ENCODE data around the gene IQSEC1. TPM values are rescaled to one million over a fixed set of nuclear protein-coding genes. Genes with fewer than 3 reads are reported as not detected.

IQSEC1 gene
- total and polyA plus RNA-seq, 10 of the 15 experiments (the other 5 are each of a cell fraction or from before 2014, with no cell fraction given) = 0.92 to 55.2 (median 8.5) TPM

GRCh38 chr3:12939137-12939536 lies 134.1 kb downstream of the IQSEC1 start (continued):
- no peak for TF ChIP-seq HCFC1 (IDR thresholded peaks at IDR 0.05; ENCODE audit: low read length)

GRCh38 chr3:12938258-12938711 lies 134.9 kb downstream of the IQSEC1 start:
- DNase-seq (ENCODE audit: low read depth, low spot score) (no peak), ATAC-seq (no peak), FAIRE-seq (no peak)
- Histone ChIP-seq H3K4me3 (no peak overlapping the region), H3K9me3 (replicated peaks; ENCODE audit: control insufficient read depth, insufficient read depth, low read length) (no peaks in the 10 kb centered on the region), H3K4me2 (ENCODE audit: control insufficient read depth, insufficient read depth) (no peak overlapping the region), H3K79me2 (ENCODE audit: control insufficient read depth, insufficient read depth, low read length) (no peaks in the 10 kb centered on the region; the same call in none of the 2 replicates), H3K27ac (ENCODE audit: control insufficient read depth, insufficient read depth) (no peak overlapping the region), H3K27me3 (replicated peaks in 1 of 2; ENCODE audit: control insufficient read depth in 2 of 2, insufficient read depth in 2 of 2, low read length in 1 of 2) (no peaks in the 10 kb centered on the region), H3K9ac (ENCODE audit: control insufficient read depth, insufficient read depth, low read length) (no peak overlapping the region), H2AFZ (ENCODE audit: control insufficient read depth, low read depth, low read length) (no peak overlapping the region), H4K20me1 (ENCODE audit: control insufficient read depth, insufficient read depth) (no peaks in the 10 kb centered on the region), H3K4me1 (ENCODE audit: control insufficient read depth, insufficient read depth, low read length) (no peaks in the 10 kb centered on the region), H3K36me3 (ENCODE audit: control insufficient read depth in 2 of 2, insufficient read depth in 2 of 2, low read length in 1 of 2) (peaks cover 28 to 37% of the 10 kb centered on the region in 2 experiments)
- 91% methylated on average over 10 of the region's 10 CpGs for WGBS (ENCODE audit: insufficient coverage, insufficient replicate concordance, low lambda C conversion rate, missing lambda C conversion rate)
- CTCF ChIA-PET = no interaction called here
- POLR2A ChIA-PET = no interaction called here
- in situ Hi-C loops (cut with MboI) (no loop called here), intact Hi-C loops (cut with micrococcal nuclease; ENCODE audit: unreplicated experiment) (no loop called here)
- RAD21 ChIA-PET (ENCODE audit: unreplicated experiment) = no interaction called here
- BruUV-seq (replicated peaks) = no TSS peak
- SMC1A ChIA-PET (ENCODE audit: uncharacterized antibody, unreplicated experiment) = no interaction called here
- no peak for TF ChIP-seq ATF3 (IDR thresholded peaks at IDR 0.05; ENCODE audit: borderline replicate concordance, extremely low read depth, low read depth, low read length)
- TF ChIP-seq CEBPZ (IDR thresholded peaks at IDR 0.05; ENCODE audit: low read depth, low read length) = no peak
- TF ChIP-seq BHLHE40 (IDR thresholded peaks at IDR 0.05; ENCODE audit: borderline replicate concordance in 1 of 2, low read depth in 2 of 2, low read length in 1 of 2) = no peak
- no peak for TF ChIP-seq SMAD5 (IDR thresholded peaks at IDR 0.05; ENCODE audit: low read depth)
- TF ChIP-seq RELB (IDR thresholded peaks at IDR 0.05; ENCODE audit: low read depth) = no peak
- no peak for TF ChIP-seq USF1 (IDR thresholded peaks at IDR 0.05; ENCODE audit: borderline replicate concordance, extremely low read length, insufficient read depth, low read depth, low read length)
- no peak for TF ChIP-seq ATF7 (IDR thresholded peaks at IDR 0.05; ENCODE audit: low read depth)
- no peak for TF ChIP-seq NFXL1 (IDR thresholded peaks at IDR 0.05; ENCODE audit: borderline replicate concordance)
- no peak for TF ChIP-seq ZBTB4 (CRISPR knock-in tag; IDR thresholded peaks at IDR 0.05)
- TF ChIP-seq EED (IDR thresholded peaks at IDR 0.05; ENCODE audit: low read depth) = no peak
- TF ChIP-seq NRF1 (conservative IDR thresholded peaks at IDR 0.05; ENCODE audit: low read depth, low read length) = no peak
- TF ChIP-seq ZSCAN29 (IDR thresholded peaks at IDR 0.05) = no peak

All from GM12878 (cell line).